Fibroblast of mammary gland (primary cell): ENCODE results near the gene E2F8.

Experiments used
- DNase-seq: peaks from one replicate; pipeline ENCODE4 v3.0.0-alpha.2; 2010; ENCODE audit warnings: low read depth
- H3K4me3 ChIP-seq: 2 replicates; pipeline ENCODE4 v1.5.1; 2011; ENCODE audit warnings: low read depth, mild to moderate bottlenecking, low read length, moderate library complexity; ENCODE audit not compliant: control insufficient read depth
- TF ChIP-seq, protein P1 (sequence below): conservative IDR thresholded peaks from 2 replicates; pipeline ENCODE4 v1.5.1; 2011; ENCODE audit warnings: low read depth, low read length, inconsistent platforms; ENCODE audit not compliant: control insufficient read depth, insufficient read depth

Gene E2F8

GRCh38 chr11:19199771-19200170, 41.0 kb downstream of the E2F8 start:
- TF ChIP-seq, protein P1, sequence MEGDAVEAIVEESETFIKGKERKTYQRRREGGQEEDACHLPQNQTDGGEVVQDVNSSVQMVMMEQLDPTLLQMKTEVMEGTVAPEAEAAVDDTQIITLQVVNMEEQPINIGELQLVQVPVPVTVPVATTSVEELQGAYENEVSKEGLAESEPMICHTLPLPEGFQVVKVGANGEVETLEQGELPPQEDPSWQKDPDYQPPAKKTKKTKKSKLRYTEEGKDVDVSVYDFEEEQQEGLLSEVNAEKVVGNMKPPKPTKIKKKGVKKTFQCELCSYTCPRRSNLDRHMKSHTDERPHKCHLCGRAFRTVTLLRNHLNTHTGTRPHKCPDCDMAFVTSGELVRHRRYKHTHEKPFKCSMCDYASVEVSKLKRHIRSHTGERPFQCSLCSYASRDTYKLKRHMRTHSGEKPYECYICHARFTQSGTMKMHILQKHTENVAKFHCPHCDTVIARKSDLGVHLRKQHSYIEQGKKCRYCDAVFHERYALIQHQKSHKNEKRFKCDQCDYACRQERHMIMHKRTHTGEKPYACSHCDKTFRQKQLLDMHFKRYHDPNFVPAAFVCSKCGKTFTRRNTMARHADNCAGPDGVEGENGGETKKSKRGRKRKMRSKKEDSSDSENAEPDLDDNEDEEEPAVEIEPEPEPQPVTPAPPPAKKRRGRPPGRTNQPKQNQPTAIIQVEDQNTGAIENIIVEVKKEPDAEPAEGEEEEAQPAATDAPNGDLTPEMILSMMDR, result no peak
- DNase-seq, result no peak

GRCh38 chr11:19199048-19199447, 41.7 kb downstream of the E2F8 start:
- TF ChIP-seq, protein P1, result no peak
- H3K4me3 ChIP-seq, result no peak overlapping the region
- no peak for DNase-seq

More at GRCh38 chr11:19199771-19200170, 41.0 kb downstream of the E2F8 start:
- H3K4me3 ChIP-seq, result no peak overlapping the region

DNA sequence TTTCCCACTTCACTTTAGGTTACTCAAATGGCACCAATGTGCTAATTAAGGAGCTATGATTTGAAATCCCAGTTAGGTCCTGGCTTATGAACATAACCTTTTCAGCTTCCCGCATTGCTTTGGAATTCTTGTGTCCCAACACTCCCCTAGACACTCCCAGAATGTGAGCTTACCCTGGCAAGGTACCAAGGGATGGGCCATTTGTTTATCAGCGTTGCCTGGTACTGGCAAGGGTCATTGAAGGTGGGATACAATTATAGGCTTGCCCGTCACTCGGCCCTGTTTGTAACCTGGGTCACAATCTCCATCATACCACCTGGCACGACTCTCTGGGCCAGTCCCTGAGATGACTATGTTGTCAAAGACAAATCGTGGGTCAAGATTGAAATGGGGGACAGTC, 44.3 kb downstream of the E2F8 start:
- TF ChIP-seq, protein P1, result no peak
- no peak overlapping the region for H3K4me3 ChIP-seq
- no peak for DNase-seq

DNA sequence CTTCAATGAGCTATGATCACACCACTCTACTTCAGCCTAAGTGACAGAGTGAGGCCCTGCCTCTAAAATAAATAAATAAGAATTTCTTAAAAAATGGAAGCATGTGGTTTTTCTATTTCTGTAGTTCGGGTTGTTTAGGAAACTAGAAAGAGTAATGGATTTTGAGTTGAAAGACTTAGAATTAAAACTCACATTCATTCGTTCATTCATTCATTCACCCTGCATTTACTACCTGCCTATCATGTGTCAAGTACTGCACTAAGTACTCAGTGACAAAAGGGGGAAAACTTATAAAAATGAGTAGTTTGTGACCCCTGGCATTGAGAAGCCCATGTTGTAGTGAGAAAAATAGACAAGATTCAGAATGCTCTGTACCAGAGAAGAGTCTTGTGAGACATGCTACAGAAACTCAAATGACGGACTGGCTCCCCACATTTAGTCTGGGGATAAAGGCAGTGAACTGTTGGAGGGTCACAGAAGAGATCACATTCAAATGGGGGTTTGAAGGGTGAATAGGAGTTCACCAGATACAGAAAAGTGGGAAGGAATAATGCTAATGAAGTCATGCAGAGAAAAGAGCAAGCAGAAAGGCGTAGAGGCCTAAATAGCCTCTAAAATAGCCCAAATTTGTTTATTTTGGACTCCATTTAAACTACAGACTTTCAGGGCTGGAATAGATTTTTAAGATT, 46.0 kb downstream of the E2F8 start:
- DNase-seq, result no peak
- TF ChIP-seq, protein P1, result no peak
- no peak overlapping the region for H3K4me3 ChIP-seq

GRCh38 chr11:19193916-19194315, 46.8 kb downstream of the E2F8 start:
- no peak for DNase-seq
- TF ChIP-seq, protein P1, result no peak
- no peak overlapping the region for H3K4me3 ChIP-seq

GRCh38 chr11:19191530-19192169, 49.1 kb downstream of the E2F8 start:
- H3K4me3 ChIP-seq, result no peak overlapping the region
- TF ChIP-seq, protein P1, result no peak
- no peak for DNase-seq

GRCh38 chr11:19187833-19188258, 52.9 kb downstream of the E2F8 start:
- TF ChIP-seq, protein P1, result no peak
- no peak for DNase-seq
- H3K4me3 ChIP-seq, result no peak overlapping the region
